Breast epithelium (tissue), 3 donors: ENCODE data around the gene SCLY.

Source experiments
- POLR2A ChIP-seq: fragments of 450-650 bp; IDR thresholded peaks from one replicate; pipeline ENCODE4 v1.6.1; 2016; ENCODE audit warnings: antibody characterized with exemption, mild to moderate bottlenecking, moderate library complexity
- TF ChIP-seq, protein P1 (sequence below), 3 donors: fragments of 450-650 bp; IDR thresholded peaks; one replicate each; pipeline ENCODE4 v1.5.1; 2016 to 2017; ENCODE audit warnings: antibody characterized with exemption in 3 of 3, mild to moderate bottlenecking in 3 of 3, moderate library complexity in 3 of 3

DNA sequence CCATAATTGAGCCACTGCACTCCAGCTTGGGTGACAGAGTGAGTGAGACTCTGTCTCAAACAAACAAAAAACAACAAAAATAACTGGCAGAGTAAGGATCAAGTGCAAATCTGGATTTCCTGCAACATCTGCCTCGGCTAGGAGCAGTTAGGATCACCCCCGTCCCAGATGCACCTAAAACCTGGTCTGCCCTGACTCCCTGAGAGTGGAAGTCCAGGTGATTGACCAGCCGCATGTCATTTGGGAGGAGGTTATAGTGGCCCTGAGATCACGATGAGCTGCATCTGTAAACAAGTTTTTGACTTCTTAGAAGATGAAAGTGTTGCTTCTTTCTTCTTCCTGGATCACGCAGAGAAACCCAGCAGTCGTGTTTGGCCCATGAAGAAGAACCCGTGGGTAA is 34.3 kb downstream of the SCLY start:
- TF ChIP-seq, protein P1, sequence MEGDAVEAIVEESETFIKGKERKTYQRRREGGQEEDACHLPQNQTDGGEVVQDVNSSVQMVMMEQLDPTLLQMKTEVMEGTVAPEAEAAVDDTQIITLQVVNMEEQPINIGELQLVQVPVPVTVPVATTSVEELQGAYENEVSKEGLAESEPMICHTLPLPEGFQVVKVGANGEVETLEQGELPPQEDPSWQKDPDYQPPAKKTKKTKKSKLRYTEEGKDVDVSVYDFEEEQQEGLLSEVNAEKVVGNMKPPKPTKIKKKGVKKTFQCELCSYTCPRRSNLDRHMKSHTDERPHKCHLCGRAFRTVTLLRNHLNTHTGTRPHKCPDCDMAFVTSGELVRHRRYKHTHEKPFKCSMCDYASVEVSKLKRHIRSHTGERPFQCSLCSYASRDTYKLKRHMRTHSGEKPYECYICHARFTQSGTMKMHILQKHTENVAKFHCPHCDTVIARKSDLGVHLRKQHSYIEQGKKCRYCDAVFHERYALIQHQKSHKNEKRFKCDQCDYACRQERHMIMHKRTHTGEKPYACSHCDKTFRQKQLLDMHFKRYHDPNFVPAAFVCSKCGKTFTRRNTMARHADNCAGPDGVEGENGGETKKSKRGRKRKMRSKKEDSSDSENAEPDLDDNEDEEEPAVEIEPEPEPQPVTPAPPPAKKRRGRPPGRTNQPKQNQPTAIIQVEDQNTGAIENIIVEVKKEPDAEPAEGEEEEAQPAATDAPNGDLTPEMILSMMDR (IDR thresholded peaks at IDR 0.05), result no peak
- no peak for TF ChIP-seq POLR2A
